Spleen (tissue), 7 donors: ENCODE measurements around the gene MRPL51.

ENCODE experiments used
- POLR2A ChIP-seq, 3 donors: fragments of 450-650 bp; IDR thresholded peaks; one replicate each; pipeline ENCODE4 v1.5.1; 2017; ENCODE audit warnings: antibody characterized with exemption in 3 of 3, mild to moderate bottlenecking in 1 of 3
- TF ChIP-seq, protein P1 (sequence below), 11 experiments: fragments of 200-600 bp in 7 of 11; fragments of 450-650 bp in 4 of 11; sonication (generic) in 4 of 11; IDR thresholded peaks in 8 of 11; conservative IDR thresholded peaks in 3 of 11; 1 replicate in 7 of 11; 2 replicates in 4 of 11; pipeline versions ENCODE4 v1.4.0 to v1.8.0; 2016 to 2021; ENCODE audit warnings: antibody characterized with exemption in 11 of 11, inconsistent platforms in 4 of 11, mild to moderate bottlenecking in 1 of 11
- donor health status: DM: no; HTN: no; CAD: no; lungs with moderate emphysema.
- donor health status: DM: no; HTN: no; CAD: no.
- donor health status: DM: no; HTN: no; CAD: no.

DNA sequence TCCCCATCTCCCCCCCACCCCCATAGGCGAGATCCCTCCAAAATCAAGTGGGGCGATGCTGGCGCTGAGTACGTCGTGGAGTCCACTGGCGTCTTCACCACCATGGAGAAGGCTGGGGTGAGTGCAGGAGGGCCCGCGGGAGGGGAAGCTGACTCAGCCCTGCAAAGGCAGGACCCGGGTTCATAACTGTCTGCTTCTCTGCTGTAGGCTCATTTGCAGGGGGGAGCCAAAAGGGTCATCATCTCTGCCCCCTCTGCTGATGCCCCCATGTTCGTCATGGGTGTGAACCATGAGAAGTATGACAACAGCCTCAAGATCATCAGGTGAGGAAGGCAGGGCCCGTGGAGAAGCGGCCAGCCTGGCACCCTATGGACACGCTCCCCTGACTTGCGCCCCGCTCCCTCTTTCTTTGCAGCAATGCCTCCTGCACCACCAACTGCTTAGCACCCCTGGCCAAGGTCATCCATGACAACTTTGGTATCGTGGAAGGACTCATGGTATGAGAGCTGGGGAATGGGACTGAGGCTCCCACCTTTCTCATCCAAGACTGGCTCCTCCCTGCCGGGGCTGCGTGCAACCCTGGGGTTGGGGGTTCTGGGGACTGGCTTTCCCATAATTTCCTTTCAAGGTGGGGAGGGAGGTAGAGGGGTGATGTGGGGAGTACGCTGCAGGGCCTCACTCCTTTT lies 44.0 kb upstream of the MRPL51 start:
- TF ChIP-seq POLR2A (IDR thresholded peaks at IDR 0.05), result no peak
- TF ChIP-seq, protein P1, sequence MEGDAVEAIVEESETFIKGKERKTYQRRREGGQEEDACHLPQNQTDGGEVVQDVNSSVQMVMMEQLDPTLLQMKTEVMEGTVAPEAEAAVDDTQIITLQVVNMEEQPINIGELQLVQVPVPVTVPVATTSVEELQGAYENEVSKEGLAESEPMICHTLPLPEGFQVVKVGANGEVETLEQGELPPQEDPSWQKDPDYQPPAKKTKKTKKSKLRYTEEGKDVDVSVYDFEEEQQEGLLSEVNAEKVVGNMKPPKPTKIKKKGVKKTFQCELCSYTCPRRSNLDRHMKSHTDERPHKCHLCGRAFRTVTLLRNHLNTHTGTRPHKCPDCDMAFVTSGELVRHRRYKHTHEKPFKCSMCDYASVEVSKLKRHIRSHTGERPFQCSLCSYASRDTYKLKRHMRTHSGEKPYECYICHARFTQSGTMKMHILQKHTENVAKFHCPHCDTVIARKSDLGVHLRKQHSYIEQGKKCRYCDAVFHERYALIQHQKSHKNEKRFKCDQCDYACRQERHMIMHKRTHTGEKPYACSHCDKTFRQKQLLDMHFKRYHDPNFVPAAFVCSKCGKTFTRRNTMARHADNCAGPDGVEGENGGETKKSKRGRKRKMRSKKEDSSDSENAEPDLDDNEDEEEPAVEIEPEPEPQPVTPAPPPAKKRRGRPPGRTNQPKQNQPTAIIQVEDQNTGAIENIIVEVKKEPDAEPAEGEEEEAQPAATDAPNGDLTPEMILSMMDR (IDR thresholded peaks at IDR 0.05 in 8 of 11, conservative IDR thresholded peaks at IDR 0.05 in 3 of 11), result no peak
